Neural cell (in vitro differentiated cells): ENCODE data around the gene OSBPL2.

Source experiments
- CTCF ChIP-seq: fragments of 450-650 bp; IDR thresholded peaks from 2 replicates; pipeline ENCODE4 v1.5.1; 2014; ENCODE audit warnings: antibody characterized with exemption, mild to moderate bottlenecking, moderate library complexity; ENCODE audit not compliant: poor library complexity, severe bottlenecking
- EP300 ChIP-seq: fragments of 450-650 bp; conservative IDR thresholded peaks from 2 replicates; pipeline ENCODE4 v1.6.1; 2014; ENCODE audit warnings: antibody characterized with exemption, mild to moderate bottlenecking, moderate library complexity; ENCODE audit not compliant: poor library complexity, severe bottlenecking
- EZH2 ChIP-seq: fragments of 200-600, 300-800 bp; shearing (Covaris generic), sonication (generic); IDR thresholded peaks from 2 replicates; pipeline ENCODE4 v1.6.1; 2014; ENCODE audit warnings: antibody characterized with exemption, low read length, borderline replicate concordance, mild to moderate bottlenecking; ENCODE audit not compliant: insufficient read depth, poor library complexity, severe bottlenecking
- MXI1 ChIP-seq: fragments of 450-650 bp; conservative IDR thresholded peaks from 2 replicates; pipeline ENCODE4 v1.6.1; 2014; ENCODE audit warnings: antibody characterized with exemption, mild to moderate bottlenecking; ENCODE audit not compliant: poor library complexity, severe bottlenecking
- POLR2AphosphoS5 ChIP-seq: IDR thresholded peaks from 2 replicates; pipeline ENCODE4 v1.6.1; 2012
- SMC3 ChIP-seq: fragments of 450-650 bp; conservative IDR thresholded peaks from 2 replicates; pipeline ENCODE4 v1.6.1; 2014; ENCODE audit warnings: antibody characterized with exemption, mild to moderate bottlenecking, moderate library complexity; ENCODE audit not compliant: poor library complexity
- TAF1 ChIP-seq: IDR thresholded peaks from 2 replicates; pipeline ENCODE4 v1.6.1; 2012; ENCODE audit warnings: low read depth

GRCh38 chr20:62303340-62304226, 65.3 kb downstream of the OSBPL2 start:
- TF ChIP-seq CTCF (no peak), POLR2AphosphoS5 (no peak), EZH2 (no peak), MXI1 (no peak), TAF1 (no peak), SMC3 (no peak), EP300 (no peak)
